ENCODE measurements around the gene CRADD. TPM values are rescaled to one million over a fixed set of nuclear protein-coding genes. Genes with fewer than 3 reads are reported as not detected.

CRADD gene
- total RNA-seq, 2 donors from 2014 or later, result 56.1 to 94.8 TPM

DNA sequence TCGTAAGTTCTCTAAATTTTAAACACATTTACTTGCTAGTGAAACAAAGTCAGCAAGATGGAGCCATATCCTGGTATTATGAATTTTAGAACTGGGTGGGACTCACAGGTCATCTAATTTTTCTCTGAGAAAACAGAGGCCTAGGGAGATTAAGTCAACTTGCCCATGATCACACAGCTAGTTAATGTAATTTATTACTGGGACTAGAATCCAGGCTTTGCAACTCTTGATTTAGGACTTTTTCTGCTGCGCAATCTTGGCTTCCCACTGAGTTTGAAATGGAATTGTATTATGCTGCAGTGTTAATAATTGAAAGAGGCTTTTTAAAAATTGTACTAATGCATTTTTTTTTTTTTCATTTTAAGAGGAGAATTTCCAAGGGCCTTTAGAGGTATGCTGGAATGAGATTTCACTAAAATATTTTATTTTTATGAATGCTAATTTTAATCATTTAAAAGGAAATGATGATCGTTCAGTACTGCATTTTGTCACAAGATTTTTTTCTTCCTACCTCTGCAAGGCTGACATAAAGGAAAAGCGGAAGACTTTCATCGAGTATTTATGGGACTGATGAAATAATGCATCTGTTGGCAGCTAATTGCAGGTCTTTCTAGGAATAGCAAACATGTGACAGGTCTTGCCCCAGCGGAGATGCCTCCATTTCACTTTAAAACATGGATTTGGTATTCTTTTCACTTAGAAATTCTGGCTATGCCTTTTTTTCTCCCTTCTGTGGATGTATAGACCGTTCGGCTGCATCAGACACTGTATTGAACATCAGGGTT is 9.6 kb downstream of the CRADD start:
- H3K27me3 ChIP-seq, result no peaks in the 10 kb centered on the region
- DNase-seq (ENCODE audit: low spot score), result no peak
- H3K36me3 ChIP-seq, result no peaks in the 10 kb centered on the region
- TF ChIP-seq, protein P1, sequence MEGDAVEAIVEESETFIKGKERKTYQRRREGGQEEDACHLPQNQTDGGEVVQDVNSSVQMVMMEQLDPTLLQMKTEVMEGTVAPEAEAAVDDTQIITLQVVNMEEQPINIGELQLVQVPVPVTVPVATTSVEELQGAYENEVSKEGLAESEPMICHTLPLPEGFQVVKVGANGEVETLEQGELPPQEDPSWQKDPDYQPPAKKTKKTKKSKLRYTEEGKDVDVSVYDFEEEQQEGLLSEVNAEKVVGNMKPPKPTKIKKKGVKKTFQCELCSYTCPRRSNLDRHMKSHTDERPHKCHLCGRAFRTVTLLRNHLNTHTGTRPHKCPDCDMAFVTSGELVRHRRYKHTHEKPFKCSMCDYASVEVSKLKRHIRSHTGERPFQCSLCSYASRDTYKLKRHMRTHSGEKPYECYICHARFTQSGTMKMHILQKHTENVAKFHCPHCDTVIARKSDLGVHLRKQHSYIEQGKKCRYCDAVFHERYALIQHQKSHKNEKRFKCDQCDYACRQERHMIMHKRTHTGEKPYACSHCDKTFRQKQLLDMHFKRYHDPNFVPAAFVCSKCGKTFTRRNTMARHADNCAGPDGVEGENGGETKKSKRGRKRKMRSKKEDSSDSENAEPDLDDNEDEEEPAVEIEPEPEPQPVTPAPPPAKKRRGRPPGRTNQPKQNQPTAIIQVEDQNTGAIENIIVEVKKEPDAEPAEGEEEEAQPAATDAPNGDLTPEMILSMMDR (IDR thresholded peaks at IDR 0.05), result no peak
- H3K4me1 ChIP-seq, result peaks cover 0 to 45% of the 10 kb centered on the region in 2 donors
- H3K27ac ChIP-seq, result no peak overlapping the region
- no peak overlapping the region for H3K4me3 ChIP-seq
- H3K9me3 ChIP-seq, result no peaks in the 10 kb centered on the region

DNA sequence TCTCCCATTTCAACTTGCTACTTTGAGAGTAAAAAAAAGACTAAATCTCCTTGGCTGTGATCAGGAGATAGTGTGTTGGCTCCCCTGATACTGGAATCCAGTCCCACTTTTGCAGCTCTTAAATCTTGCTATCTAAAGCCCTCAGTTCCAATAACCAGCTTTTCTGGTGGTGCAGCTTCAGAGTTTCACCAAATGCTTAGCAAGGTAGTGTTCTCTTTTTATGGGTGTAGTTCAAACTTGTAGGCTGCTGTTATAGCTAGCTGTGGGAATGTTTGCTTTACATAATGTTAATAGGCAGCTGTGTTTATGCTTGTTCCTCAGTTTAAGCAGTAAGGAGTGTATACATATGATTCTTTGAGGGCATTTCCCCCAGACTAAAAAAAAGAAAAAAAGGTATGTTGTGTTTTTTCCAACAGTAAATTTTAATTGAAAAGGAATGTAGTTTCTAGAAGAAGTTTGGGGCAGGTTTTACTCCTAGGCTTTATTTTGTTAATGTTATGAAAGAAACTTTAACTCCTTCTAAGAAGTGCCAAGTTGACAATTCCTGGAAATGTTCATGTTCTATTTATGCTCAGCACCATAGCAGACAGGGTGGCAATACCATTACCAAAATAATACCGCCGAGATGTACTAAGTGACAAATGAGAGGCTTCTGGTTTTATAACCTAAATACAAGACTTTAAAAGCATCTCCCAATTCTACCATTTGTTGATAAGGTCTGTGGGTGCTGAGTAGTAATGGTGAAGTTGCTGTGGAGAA is 12.1 kb downstream of the CRADD start:
- Histone ChIP-seq H3K27ac (no peak overlapping the region), H3K4me3 (no peak overlapping the region), H3K9me3 (no peaks in the 10 kb centered on the region), H3K4me1 (peaks cover 0 to 21% of the 10 kb centered on the region in 2 donors), H3K27me3 (no peaks in the 10 kb centered on the region), H3K36me3 (no peaks in the 10 kb centered on the region)
- TF ChIP-seq, protein P1 (IDR thresholded peaks at IDR 0.05), result no peak
- no peak for DNase-seq (ENCODE audit: low spot score)

DNA sequence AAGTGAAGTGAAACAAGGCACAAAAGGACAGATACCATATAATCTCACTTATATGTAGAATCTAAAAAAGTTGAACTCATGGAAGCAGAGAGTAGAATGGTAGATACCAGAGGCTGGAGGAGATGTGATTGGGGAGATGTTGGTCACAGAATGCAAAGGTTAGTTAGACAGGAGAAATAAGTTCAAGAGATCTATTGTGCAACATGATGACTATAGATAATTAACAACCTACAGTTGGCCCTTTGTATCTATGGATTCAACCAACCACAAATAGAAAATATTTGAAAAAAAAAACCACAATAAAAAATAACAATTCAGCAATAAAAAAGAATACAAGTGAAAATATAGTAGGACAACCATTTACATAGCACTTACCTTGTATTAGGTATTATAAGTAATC is 19.3 kb downstream of the CRADD start:
- H3K27me3 ChIP-seq, result no peaks in the 10 kb centered on the region
- H3K27ac ChIP-seq, result no peak overlapping the region
- no peak for DNase-seq (ENCODE audit: low spot score)
- no peak overlapping the region for H3K4me3 ChIP-seq
- TF ChIP-seq, protein P1 (IDR thresholded peaks at IDR 0.05), result no peak
- H3K9me3 ChIP-seq, result no peaks in the 10 kb centered on the region
- H3K36me3 ChIP-seq, result no peaks in the 10 kb centered on the region
- peaks cover 0 to 33% of the 10 kb centered on the region in 2 donors for H3K4me1 ChIP-seq

DNA sequence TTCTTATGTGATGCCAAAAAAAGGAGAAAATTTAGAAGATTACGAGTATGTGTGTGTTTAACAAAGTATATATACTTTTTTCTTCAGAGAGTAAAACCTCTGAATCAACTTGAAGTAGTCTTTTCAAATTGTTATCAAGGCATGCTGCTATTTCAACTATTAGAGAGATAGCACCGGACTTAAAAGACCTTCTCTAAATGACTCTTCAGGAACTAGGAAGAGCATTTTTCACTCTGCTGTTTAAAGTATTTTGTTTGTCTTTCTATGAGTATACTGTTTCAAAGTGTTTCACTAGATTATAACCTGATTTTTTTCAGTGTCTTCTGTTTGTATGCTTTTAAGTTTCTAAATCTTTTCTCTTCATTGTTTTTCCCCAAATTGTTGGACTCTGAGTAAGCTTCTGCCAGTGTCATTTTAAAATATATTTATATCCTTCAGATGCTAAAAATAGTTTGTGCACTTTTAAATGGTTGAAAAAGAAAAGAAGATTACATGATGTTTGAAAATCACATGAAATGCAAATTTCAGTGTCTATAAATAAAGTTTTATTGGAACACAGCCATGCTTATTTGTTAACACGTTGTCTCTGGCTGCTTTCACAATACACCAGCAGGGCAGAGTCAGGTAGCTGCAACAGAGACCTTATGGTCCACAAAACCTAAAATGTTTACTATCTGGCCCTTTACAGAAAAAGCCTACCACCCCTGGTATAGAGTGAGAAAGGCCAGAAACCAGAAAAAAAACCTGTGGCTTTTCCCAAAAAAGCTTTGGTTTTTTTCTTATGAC is 21.3 kb downstream of the CRADD start:
- Histone ChIP-seq H3K36me3 (no peaks in the 10 kb centered on the region), H3K27me3 (no peaks in the 10 kb centered on the region), H3K4me3 (no peak overlapping the region), H3K4me1 (peaks cover 0 to 50% of the 10 kb centered on the region in 2 donors), H3K27ac (peak overlapping the region; percentile 31 to 52), H3K9me3 (no peaks in the 10 kb centered on the region)
- DNase-seq (ENCODE audit: low spot score), result no peak
- TF ChIP-seq, protein P1 (IDR thresholded peaks at IDR 0.05), result no peak

DNA sequence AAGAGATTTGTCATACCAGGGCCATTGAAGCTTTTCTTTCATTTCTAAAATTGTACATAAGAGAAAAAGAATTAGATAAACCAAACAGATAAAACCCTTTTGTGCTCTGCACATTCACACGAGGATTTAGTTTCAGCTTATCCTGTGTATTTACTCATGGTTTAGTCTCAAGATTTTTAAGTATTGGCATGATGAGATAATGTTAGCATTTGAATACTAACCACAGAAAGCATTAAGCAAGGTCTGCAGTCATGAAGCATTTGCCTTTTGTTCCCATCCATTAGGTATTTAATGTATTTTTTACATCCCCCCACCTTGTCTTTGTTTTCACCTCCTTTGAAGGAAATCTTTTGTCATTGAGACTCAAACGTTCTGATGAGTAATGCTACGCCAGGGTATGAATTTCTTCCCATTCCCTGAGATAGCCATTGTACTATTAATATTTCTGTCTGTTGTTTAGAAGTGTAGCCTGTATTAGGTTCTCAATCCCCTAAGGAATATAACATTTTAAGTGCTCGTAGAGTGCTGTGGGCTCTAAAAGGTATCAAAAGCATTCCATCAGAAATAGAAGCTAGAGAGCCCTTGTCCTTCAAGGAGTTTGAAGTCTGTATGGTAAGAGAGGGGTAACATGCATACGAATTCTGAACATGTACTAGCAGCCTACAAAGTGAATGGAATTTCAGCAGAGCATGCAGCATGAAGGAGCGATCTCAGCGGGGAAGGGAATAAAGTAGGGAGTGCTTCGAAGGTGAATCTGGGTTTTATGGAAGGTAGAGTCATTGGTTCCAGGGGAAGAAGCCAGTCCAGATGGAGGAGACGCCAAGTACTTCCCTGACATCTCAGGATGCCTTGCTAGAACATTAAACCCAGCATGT is 22.3 kb downstream of the CRADD start:
- peaks cover 0 to 60% of the 10 kb centered on the region in 2 donors for H3K4me1 ChIP-seq
- H3K27ac ChIP-seq, result peak overlapping the region in 1 of 2 donors; percentile 52
- no peaks in the 10 kb centered on the region for H3K36me3 ChIP-seq
- TF ChIP-seq, protein P1 (IDR thresholded peaks at IDR 0.05), result no peak
- no peak for DNase-seq (ENCODE audit: low spot score)
- H3K27me3 ChIP-seq, result no peaks in the 10 kb centered on the region
- no peak overlapping the region for H3K4me3 ChIP-seq
- no peaks in the 10 kb centered on the region for H3K9me3 ChIP-seq
